Kidney epithelial cell (primary cell): Measurements from ENCODE around the gene UCKL1. TPM values are rescaled to one million over a fixed set of nuclear protein-coding genes. Genes with fewer than 3 reads are reported as not detected.
"Not testable (repeated sequence)": the region's sequence is repeated elsewhere in the genome, so short reads cannot be mapped to it uniquely, and the experiment has no call there.

Experiments used
- DNase-seq: peaks from one replicate; pipeline ENCODE4 v3.0.0-alpha.2; 2010; ENCODE audit warnings: low read depth
- H3K27me3 ChIP-seq: 2 replicates; pipeline ENCODE4 v1.6.0; 2011; ENCODE audit warnings: low read length; ENCODE audit not compliant: control insufficient read depth, insufficient read depth
- H3K36me3 ChIP-seq: 2 replicates; pipeline ENCODE4 v1.5.1; 2011; ENCODE audit warnings: low read length; ENCODE audit not compliant: control insufficient read depth, insufficient read depth
- H3K4me3 ChIP-seq: 2 replicates; pipeline ENCODE4 v1.5.1; 2011; ENCODE audit warnings: low read depth, mild to moderate bottlenecking, control low read depth, low read length
- total RNA-seq: library from RNA; depleted of rRNA; stranded (reverse); fragments of >200 nt; gene quantifications from 2 replicates; pipeline ENCODE4 v1.2.3, GENCODE V29; 2015
- TF ChIP-seq, protein P1 (sequence below): IDR thresholded peaks from 2 replicates; pipeline ENCODE4 v1.5.1; 2011; ENCODE audit warnings: mild to moderate bottlenecking, moderate library complexity, low read length, control low read depth, inconsistent platforms; ENCODE audit not compliant: insufficient read depth, poor library complexity, severe bottlenecking

The UCKL1 gene
- total RNA-seq, 1 donor from 2014 or later: 19.6 TPM

DNA sequence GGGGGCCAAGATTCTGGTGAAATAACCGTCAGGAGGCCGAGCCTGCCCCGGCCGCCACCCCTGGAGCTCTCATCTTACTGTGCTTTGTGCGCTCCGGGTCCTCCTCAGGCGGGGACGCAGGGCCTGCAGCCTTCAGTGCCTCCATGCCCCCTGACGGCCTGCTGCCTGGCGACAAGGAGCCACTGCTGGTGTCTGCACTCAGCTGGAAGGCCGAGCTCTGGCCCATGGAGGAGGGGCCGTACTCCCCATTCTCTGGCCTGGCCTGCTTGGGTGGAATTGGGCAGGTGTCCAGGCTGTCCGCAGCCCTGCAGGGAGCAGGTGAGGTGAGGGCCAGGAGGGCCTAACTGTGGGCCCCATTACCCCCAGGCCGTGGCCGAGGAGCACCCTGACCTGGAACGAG, 8.2 kb upstream of the UCKL1 start:
- Histone ChIP-seq H3K27me3 (no peaks in the 10 kb centered on the region), H3K4me3 (no peak overlapping the region), H3K36me3 (peaks cover 3% of the 10 kb centered on the region)
- TF ChIP-seq, protein P1, sequence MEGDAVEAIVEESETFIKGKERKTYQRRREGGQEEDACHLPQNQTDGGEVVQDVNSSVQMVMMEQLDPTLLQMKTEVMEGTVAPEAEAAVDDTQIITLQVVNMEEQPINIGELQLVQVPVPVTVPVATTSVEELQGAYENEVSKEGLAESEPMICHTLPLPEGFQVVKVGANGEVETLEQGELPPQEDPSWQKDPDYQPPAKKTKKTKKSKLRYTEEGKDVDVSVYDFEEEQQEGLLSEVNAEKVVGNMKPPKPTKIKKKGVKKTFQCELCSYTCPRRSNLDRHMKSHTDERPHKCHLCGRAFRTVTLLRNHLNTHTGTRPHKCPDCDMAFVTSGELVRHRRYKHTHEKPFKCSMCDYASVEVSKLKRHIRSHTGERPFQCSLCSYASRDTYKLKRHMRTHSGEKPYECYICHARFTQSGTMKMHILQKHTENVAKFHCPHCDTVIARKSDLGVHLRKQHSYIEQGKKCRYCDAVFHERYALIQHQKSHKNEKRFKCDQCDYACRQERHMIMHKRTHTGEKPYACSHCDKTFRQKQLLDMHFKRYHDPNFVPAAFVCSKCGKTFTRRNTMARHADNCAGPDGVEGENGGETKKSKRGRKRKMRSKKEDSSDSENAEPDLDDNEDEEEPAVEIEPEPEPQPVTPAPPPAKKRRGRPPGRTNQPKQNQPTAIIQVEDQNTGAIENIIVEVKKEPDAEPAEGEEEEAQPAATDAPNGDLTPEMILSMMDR: no peak
- DNase-seq: no peak

DNA sequence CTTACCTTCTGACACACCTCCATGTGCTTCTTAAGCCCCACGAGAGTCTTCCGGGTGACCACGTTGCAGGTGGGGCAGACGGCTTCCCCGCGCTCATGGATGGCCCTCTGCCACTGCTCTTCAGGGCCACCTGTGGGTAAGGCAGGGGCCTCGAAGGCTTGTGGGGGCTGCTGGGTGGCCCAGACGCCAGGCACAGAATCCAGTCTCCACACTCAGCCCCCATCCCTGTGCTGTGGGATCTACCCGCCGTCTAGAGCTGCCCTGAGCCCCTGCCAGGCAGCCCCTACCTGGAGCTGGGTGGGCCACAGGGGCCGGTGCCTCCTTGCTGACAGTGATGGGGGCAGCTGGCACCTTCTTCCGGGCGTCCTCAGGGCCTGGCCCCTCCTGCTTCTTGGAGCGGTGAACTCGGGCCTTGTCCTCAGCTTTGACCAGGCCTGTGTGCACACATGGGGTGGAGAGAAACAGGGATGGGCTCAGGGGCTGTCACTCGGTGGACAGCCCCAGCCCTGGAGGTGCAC, 7.6 kb upstream of the UCKL1 start:
- Histone ChIP-seq H3K27me3 (no peaks in the 10 kb centered on the region), H3K4me3 (no peak overlapping the region), H3K36me3 (peaks cover 5% of the 10 kb centered on the region)
- no peak for DNase-seq
- TF ChIP-seq, protein P1: no peak

DNA sequence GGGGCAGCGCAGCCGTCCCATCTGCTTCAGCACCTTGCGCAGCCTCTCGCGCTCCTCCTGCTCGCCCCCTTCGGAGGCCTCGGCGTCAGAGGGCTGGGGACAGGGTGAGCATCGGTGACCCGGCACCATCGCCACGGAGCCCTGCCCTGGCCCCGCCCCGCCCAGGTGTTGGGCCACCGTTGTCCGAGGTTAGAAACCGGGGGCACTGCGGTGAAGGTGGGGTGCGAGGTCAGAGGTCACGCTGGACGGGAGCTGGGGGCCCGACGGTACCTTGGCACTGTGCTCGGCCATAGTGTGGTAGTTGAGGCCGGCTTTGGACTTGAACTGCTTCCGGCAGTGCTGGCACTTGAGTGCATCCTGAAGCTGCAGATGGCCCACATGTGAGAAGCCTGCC, 7.1 kb upstream of the UCKL1 start:
- H3K4me3 ChIP-seq: no peak overlapping the region
- TF ChIP-seq, protein P1: no peak
- H3K27me3 ChIP-seq: no peaks in the 10 kb centered on the region
- peaks cover 5% of the 10 kb centered on the region for H3K36me3 ChIP-seq
- no peak for DNase-seq

DNA sequence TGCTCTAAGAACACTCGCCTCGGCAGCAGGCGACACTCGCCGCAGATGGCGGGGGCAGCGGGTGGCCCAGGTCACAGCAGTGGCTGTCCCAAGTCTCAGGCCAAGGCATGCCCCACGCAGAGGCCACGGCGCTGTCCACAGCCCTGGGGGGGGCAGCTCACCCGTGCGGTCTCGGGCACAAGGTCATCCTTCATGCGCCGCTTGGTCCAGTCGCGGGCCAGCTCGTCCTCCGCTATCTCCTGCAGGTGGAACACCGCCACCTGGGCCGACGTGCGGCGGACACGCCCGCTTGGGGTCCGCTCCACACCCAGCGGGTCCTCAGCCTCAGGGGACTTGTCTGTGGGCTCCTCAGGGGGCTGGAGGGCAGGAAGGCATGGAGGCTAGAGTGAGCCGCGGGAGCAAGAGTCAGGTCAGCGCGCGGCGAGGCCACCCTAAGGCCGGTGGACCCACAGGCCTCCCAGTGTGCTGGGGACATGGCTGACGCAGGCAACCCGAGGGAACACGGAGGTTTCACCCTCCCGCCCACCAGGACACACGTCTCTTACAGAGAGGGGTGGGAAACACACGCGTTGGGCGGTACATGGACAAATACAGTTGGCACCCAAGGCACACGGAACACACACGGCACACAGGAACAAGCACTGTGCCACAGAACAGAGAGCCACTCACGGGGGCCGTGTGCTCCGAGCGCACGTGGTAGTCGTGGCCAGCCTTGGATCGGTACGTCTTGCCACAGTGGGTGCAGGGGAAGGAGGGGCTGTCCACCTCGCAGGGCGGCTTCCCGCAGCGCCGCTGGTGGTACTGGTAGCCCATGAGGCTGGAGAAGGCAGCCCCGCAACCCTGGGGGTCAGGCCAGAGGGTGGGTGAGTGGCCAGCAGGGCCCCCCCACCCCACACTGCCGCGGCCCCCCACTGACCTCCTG, 6.5 kb upstream of the UCKL1 start:
- Histone ChIP-seq H3K4me3 (no peak overlapping the region), H3K36me3 (peaks cover 5% of the 10 kb centered on the region), H3K27me3 (no peaks in the 10 kb centered on the region)
- DNase-seq: no peak
- TF ChIP-seq, protein P1: no peak

DNA sequence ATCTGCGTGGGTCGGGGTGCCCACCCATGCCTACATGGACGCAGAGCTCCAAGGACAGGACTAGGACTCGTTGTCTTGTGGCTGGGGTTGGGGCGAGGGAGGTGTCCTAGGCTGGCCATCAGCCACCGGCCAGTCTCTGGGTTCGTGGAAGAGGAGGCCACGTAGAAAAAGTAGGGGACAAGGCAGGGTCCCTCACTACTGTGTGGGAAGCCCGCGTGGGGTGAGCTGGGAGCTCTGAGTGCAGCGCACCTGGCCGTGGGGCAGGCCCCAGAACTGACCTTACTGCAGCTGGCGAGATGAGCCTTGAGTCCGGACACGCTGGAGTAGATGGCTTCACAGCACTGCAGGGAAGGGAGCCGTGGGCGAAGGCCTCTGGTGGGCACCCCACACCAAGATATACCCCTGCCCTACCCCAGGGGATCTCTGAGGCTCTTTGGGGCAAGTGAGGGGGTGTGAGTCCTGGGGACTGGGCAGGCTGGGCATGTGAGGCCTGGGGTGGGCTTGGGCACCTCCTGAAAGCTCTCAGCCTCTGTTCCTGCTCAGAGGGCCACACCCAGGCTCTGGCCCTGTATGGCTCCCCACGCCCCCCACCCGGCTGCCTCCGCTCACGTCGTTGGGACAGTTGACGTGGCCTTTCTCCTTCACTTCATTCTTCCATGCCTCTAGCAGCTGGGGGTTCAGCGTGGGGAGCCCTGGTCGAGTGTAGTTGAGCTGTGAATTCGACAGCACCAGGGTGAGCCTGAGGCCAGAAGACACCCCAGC, 5.6 kb upstream of the UCKL1 start:
- peaks cover 5% of the 10 kb centered on the region for H3K36me3 ChIP-seq
- TF ChIP-seq, protein P1: no peak

DNA sequence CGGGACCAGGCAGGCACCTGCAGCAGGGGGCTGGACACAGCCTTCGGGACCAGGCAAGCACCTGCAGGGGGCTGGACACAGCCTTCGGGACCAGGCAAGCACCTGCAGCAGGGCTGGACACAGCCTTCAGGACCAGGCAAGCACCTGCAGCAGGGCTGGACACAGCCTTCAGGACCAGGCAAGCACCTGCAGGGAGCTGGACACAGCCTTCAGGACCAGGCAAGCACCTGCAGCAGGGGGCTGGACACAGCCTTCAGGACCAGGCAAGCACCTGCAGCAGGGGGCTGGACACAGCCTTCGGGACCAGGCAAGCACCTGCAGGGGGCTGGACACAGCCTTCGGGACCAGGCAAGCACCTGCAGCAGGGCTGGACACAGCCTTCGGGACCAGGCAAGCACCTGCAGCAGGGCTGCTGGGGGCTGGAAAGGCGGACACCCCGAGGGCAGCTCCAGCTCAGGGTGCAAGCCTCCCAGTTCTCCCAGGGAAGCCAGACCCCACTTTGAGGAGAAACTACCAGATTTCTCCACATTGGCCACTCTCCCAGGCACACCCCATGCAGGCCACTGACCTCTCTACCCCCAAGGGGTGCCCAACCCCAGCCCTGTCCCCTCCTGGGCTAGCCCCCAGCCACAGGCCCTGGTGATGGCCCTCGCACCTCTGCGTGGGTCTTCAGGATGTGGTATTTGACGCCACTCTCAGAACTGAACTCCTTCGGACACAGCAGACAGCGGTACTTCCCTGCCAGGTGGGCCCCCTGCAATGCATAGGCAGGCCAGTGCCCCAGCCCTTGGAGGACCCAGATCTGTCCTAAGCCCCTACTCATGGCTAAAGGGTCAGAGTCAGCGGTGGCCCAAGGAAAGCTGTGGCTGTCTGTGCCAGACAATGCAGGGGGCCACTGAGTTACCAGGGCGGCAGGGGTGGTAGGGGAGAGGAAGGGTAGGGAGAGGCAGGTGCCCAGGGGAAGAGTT, 4.7 kb upstream of the UCKL1 start:
- not testable (repeated sequence) for H3K4me3 ChIP-seq, H3K27me3 ChIP-seq, H3K36me3 ChIP-seq, DNase-seq

More for the DNA sequence above, 5.6 kb upstream of the UCKL1 start:
- Histone ChIP-seq H3K27me3 (no peaks in the 10 kb centered on the region), H3K4me3 (no peak overlapping the region)
- DNase-seq: no peak
